Astrocyte of the spinal cord (primary cell): Measurements from ENCODE around the gene PLD6.

ENCODE experiments used
- DNase-seq: peaks from one replicate; pipeline ENCODE4 v3.0.0; 2011; ENCODE audit warnings: low read depth, low spot score
- H3K4me3 ChIP-seq: 2 replicates; pipeline ENCODE4 v1.5.1; 2011; ENCODE audit warnings: low read depth, mild to moderate bottlenecking, low read length, moderate library complexity
- in situ Hi-C: cut with HindIII; loops from 2 replicates; pipeline ENCODE4 v1.10.0; 2017; ENCODE audit warnings: low sequenced_read_pairs
- TF ChIP-seq, protein P1 (sequence below): IDR thresholded peaks from 2 replicates; pipeline ENCODE4 v1.5.1; 2012; ENCODE audit warnings: low read depth, mild to moderate bottlenecking, low read length, inconsistent platforms

Gene PLD6

GRCh38 chr17:17242246-17242645 is 36.1 kb upstream of the PLD6 start:
- TF ChIP-seq, protein P1, sequence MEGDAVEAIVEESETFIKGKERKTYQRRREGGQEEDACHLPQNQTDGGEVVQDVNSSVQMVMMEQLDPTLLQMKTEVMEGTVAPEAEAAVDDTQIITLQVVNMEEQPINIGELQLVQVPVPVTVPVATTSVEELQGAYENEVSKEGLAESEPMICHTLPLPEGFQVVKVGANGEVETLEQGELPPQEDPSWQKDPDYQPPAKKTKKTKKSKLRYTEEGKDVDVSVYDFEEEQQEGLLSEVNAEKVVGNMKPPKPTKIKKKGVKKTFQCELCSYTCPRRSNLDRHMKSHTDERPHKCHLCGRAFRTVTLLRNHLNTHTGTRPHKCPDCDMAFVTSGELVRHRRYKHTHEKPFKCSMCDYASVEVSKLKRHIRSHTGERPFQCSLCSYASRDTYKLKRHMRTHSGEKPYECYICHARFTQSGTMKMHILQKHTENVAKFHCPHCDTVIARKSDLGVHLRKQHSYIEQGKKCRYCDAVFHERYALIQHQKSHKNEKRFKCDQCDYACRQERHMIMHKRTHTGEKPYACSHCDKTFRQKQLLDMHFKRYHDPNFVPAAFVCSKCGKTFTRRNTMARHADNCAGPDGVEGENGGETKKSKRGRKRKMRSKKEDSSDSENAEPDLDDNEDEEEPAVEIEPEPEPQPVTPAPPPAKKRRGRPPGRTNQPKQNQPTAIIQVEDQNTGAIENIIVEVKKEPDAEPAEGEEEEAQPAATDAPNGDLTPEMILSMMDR = no peak
- no peak for DNase-seq
- no peak overlapping the region for H3K4me3 ChIP-seq
- in situ Hi-C loops = no loop called here

DNA sequence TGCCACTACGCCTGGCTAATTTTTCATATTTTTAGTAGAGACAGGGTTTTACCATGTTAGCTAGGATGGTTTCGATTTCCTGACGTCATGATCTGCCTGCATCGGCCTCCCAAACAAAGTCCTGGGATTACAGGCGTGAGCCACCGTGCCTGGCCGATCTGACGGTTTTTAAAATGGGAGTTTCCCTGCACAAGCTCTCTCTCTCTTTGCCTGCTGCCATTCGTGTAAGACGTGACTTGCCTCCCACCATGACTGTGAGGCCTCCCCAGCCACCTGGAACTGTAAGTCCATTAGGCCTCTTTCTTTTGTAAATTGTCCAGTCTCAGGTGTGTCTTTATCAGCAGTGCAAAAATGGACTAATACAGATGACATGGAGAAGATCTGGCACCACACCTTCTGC is 35.5 kb upstream of the PLD6 start:
- TF ChIP-seq, protein P1 = no peak
- DNase-seq = no peak
- H3K4me3 ChIP-seq = no peak overlapping the region
- in situ Hi-C loops = no loop called here

DNA sequence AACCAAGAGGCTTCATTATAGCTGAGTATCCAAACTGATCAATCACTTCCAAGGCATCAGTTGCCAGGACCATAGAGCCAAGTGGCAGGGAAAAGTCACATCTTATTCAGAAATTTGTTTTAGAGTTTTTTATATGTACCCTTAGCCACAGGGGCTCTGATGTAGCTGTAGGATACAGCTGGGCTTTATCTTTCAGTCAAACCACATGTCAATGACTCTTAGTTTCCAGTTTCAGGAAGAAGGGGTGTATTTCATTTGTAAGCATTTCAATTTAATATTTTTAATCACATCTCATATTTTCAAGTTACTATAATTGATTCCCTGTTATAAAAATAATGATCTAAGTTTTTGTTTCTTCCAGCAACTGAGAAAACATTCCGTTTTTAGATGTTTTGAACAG is 33.7 kb upstream of the PLD6 start:
- H3K4me3 ChIP-seq = no peak overlapping the region
- TF ChIP-seq, protein P1 = no peak
- in situ Hi-C loops = no loop called here
- no peak for DNase-seq

DNA sequence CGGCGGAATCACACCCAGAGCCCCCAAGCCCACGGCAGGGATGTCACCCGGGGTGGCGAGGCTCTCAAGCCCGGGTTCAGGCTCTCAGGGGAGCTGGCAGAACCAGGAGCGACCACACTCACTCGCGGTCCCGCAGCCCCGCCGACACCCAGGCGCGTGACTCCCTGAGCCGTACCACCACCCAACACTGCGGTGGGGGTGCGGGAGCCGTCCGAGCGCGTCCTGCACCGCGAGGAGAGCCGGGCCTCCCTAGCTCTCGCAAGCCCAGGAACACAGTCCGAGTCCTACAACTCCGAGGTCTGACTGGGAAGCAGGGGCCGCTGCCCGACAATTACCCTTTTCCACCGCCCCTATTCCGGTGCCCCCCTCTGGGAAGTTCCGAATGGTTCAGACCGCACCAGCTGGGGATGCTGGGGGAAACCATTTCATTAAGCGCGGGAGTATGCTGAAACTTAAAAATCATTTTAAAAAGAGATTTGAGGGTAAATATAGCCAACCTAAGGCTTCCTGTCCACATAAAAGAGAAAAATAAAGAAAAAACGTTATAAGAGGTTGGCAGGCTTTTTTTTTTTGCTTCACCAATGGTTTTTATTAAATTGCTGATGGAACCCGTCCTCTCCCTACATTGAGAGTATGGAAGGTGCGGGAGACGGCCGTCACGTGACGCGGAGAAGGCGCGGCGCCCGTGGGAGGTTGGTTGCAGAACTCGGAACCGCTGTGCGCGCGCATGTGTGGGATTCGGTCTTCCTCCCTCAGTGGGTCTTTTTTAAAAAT is 31.1 kb upstream of the PLD6 start, which contains the start of gene FLCN:
Gene FLCN, minus strand, starts transcription at position 143 of the 774 bp plus-strand sequence. CDS start 9,031 bp downstream, outside the sequence.
- peak; percentile 95 for DNase-seq
- in situ Hi-C loops = no loop called here
- peak within 1 kb of the TSS; percentile 99 for H3K4me3 ChIP-seq
- TF ChIP-seq, protein P1 = no peak

DNA sequence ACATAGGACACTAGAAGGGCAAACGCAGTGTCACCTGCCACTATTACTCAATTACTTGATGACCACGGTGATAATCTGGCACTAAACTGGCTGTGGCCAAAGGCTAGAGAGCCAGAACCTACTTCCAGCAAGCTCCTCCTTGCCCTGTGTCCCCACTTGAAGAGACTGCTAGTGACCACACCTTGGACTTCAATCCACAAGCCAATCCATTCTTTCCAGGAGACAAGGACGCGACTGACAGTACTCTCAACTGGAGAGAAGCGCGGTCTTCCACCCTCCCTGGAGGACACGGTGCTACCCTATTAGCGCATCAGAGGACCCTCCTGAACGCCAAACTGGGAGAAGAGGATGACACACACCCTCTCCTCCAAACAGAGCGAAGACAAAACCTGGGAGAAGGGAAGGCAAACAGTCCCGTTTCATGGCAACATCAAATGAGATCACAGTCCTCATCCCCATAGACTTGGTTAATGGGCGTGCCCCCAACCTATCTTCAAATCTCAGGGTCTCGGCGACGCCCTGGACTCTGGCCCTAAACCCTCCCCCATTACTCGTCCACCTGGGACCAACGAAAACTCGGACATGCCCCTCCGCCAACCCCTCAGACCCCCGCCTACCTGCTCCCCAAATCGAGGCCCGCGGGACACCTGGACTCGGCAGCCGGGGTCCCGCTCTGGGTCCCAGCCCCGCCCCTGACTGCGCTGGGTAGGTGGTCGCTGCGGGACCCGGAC is 30.3 kb upstream of the PLD6 start:
- in situ Hi-C loops = no loop called here
- peak overlapping the region; percentile 99 for H3K4me3 ChIP-seq
- TF ChIP-seq, protein P1 = no peak
- DNase-seq = peak; percentile 33

DNA sequence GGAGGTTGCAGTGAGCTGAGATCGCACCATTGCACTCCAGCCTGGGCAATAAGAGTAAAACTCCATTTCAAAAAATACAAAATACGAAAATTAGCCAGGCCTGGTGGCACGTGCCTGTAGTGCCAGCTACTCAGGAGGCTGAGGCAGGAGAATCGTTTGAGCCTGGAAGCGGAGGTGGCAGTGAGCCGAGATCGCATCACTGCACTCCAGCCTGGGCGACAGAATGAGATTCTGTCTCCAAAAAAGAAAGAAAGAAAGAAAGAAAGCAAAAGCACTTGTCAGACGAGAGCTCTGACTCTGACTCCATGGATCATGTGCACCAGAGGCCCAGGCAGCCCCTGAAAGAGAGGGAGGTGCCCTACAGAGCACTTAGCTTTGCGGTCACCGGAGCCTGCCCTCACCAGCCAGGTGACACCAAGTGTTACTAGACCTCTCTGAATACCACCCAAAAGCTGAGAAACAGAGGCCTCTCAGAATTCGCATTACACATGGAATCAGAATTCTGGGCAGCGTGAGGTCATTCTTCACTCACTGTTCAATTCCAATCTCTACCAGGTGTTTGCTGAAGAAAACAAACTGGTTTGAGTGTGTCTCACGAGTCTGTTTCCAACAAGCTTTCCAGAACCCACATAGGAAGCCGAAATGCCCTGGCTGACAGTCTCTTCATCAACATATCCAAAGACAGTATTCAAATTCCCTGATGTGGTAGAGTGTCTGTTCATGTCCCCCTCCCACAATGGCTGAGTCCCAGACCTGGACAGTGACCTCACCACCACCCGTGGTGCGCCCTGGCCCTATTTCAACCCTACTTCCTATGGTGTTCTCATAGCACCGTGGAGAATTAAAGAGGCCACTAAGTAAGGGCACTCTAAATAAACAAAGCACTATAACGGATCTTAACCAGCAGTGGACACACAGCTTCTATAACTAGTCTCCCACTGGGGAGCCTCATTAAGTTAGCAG is 29.4 kb upstream of the PLD6 start:
- peak overlapping the region; percentile 99 for H3K4me3 ChIP-seq
- in situ Hi-C loops = no loop called here
- DNase-seq = peak; percentile 77
- TF ChIP-seq, protein P1 = no peak
